H1 (cell line): Measurements from ENCODE around the gene KCNQ1OT1.

Source experiments
- CTCF ChIP-seq, 3 experiments: IDR thresholded peaks; 1 replicate in 2 of 3; 2 replicates in 1 of 3; pipeline versions ENCODE4 v1.5.1 to v1.6.1; 2011; ENCODE audit warnings: low read length in 3 of 3, mild to moderate bottlenecking in 3 of 3, inconsistent platforms in 2 of 3, low read depth in 1 of 3, moderate library complexity in 1 of 3; ENCODE audit not compliant: insufficient read depth in 1 of 3; ENCODE audit errors: control extremely low read depth in 1 of 3
- EP300 ChIP-seq, 2 experiments: IDR thresholded peaks; 1 replicate in 1 of 2; 2 replicates in 1 of 2; pipeline ENCODE4 v1.6.1; 2011 to 2012; ENCODE audit warnings: low read depth in 2 of 2, low read length in 2 of 2, mild to moderate bottlenecking in 2 of 2, borderline replicate concordance in 1 of 2, inconsistent platforms in 1 of 2, moderate library complexity in 1 of 2
- POLR2AphosphoS5 ChIP-seq: IDR thresholded peaks from 2 replicates; pipeline ENCODE4 v1.6.1; 2011; ENCODE audit warnings: low read depth, low read length
- SP4 ChIP-seq: IDR thresholded peaks from 2 replicates; pipeline ENCODE4 v1.6.1; 2012; ENCODE audit warnings: low read length, inconsistent platforms
- ZNF274 ChIP-seq: IDR thresholded peaks from 2 replicates; pipeline ENCODE4 v1.7.0; 2012; ENCODE audit warnings: low read length, borderline replicate concordance; ENCODE audit errors: extremely low read depth

GRCh38 chr11:2685051-2685450 lies 14.7 kb downstream of the KCNQ1OT1 start:
- TF ChIP-seq CTCF (IDR thresholded peaks at IDR 0.05; ENCODE audit: control extremely low read depth in 1 of 3, insufficient read depth in 1 of 3, low read depth in 1 of 3, low read length in 3 of 3), result no peak
- no peak for TF ChIP-seq POLR2AphosphoS5
- TF ChIP-seq EP300 (IDR thresholded peaks at IDR 0.05; ENCODE audit: borderline replicate concordance in 1 of 2, low read depth in 2 of 2, low read length in 2 of 2), result no peak
- TF ChIP-seq SP4, result no peak
- no peak for TF ChIP-seq ZNF274
